GM21515 (cell line): Measurements from ENCODE around the gene FBXO34.
"Not testable (repeated sequence)": the region's sequence is repeated elsewhere in the genome, so short reads cannot be mapped to it uniquely, and the experiment has no call there.

ENCODE experiments used
- ATAC-seq: cut with Tn5 transposase; IDR thresholded peaks from one replicate; pipeline ENCODE4 v1.9.1; 2021; ENCODE audit not compliant: unreplicated experiment

The FBXO34 gene

GRCh38 chr14:55374771-55375170, 103.5 kb downstream of the FBXO34 start:
- no peak for ATAC-seq

- no peak for ATAC-seq
Measured at GRCh38 chr14:55377236-55377635, 106.0 kb downstream of the FBXO34 start.

- no peak for ATAC-seq
Measured at GRCh38 chr14:55381040-55381439, 109.8 kb downstream of the FBXO34 start.

- ATAC-seq: no peak
Measured at GRCh38 chr14:55381561-55381960, 110.3 kb downstream of the FBXO34 start.

GRCh38 chr14:55382483-55382882, 111.3 kb downstream of the FBXO34 start:
- ATAC-seq: no peak

GRCh38 chr14:55383056-55383466, 111.8 kb downstream of the FBXO34 start:
- ATAC-seq: not testable (repeated sequence)

GRCh38 chr14:55383541-55384140, 112.4 kb downstream of the FBXO34 start:
- ATAC-seq: no peak

GRCh38 chr14:55384536-55384935, 113.3 kb downstream of the FBXO34 start:
- no peak for ATAC-seq

GRCh38 chr14:55386037-55386808, 115.0 kb downstream of the FBXO34 start:
- no peak for ATAC-seq

GRCh38 chr14:55387121-55387520, 115.9 kb downstream of the FBXO34 start:
- ATAC-seq: no peak

- ATAC-seq: no peak
Measured at GRCh38 chr14:55388160-55388559, 116.9 kb downstream of the FBXO34 start.

GRCh38 chr14:55389330-55389729, 118.1 kb downstream of the FBXO34 start:
- ATAC-seq: no peak

GRCh38 chr14:55398679-55399078, 127.5 kb downstream of the FBXO34 start:
- no peak for ATAC-seq

GRCh38 chr14:55399183-55399582, 128.0 kb downstream of the FBXO34 start:
- no peak for ATAC-seq

GRCh38 chr14:55399852-55400251, 128.6 kb downstream of the FBXO34 start:
- ATAC-seq: no peak

GRCh38 chr14:55401751-55402150, 130.5 kb downstream of the FBXO34 start:
- no peak for ATAC-seq
